ENCODE data around the gene PYGO2.

Gene PYGO2

DNA sequence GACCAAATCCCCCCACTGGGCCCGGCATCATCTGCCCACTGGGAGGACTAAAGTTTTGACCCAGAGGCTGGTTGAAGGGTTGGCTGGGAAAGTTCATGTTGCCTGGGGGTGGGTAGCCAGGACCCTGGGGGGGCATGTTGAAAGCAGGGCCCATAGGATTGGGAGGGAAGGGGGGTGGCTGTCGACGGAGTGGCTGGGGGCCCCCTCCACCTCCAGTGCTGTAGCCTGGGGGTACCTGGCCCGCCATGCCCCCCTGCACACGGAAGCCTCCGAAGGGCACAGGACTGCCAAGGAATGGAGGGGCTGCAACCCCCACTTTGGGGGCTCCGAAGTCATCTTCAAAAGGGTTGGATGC, 2.2 kb downstream of the PYGO2 start:
- no peak for DNase-seq

DNA sequence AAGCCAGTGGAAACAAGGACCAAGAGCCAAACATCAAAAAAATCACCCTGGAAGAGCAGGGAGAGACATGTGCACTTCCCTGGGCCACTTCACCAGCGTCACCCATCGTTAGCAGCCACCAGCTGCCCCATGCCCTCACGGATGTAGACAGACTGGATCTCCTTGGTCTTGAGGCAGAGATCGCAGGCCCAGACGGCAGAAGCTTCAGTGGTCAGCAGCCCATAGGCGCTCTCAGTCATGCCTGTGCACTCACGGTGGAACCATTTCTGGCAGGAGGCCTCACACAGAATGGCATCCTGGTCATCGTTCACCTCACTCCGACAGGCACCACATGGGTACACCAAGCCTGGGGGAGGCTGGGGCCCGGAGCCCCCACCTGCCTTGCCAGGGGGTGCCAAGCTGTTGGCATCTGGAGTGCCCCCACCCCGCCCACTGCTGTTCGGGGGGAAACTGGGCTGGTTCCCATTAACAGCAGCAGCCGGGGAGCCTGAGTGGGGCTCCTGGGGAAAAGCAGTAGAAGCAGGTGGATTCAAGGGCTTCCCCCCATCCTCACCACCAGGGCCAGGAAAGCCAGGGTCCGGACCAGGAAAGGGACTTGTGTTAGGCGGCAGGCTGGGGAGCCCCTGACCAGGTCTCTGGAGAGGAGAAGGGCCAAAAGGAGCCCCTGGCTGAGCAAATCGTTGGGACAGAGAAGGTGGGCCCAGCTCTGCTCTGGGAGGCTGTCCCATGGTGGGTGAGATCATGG, 2.7 kb downstream of the PYGO2 start:
- no peak for DNase-seq

DNA sequence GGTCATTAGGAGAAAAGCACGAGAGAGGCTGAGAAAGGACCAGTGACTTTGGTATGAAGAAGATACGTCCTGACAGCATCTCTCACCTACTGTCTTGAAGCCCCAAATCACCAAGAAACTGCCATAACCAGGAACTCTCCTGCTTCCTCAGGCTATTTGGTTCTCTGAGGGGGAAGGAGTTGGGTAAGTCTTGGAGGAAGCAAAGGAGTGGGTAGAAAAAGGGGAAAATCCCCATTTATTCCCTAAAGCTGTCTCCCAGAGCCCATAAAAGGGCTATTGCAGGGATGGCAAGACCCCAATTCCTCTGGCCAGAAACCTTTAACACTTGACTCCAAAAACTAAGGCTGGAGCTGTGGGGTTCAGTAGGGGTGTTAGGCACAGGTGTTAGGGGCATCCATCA, 3.5 kb downstream of the PYGO2 start:
- no peak for DNase-seq

DNA sequence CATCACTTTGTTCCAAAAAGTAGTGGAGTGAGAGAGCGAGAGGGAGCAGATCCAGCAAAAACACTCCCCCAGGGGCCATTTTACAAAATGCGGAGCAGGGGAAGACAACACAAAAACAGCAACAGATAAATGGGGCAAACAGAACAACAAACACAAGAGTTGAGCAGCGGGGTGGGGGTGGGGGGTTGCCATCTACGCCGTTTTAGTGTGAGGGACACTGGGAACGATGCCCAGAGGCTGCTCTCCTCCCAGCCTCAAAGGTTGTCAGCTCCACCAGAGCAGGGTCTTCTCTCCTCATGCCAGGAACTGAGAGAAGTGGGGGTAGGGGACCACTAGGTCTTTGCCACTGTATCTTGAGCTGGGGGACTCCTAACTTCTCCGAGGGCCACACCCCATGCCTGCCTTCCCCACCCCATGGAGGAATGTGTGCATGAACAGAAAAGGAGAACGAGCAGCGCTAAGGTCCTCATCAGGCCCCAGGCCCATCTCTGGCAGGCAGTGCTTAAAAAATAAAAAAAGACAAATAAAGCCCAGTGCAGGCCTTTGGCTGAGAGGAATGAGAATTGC, 4.4 kb downstream of the PYGO2 start:
- no peak for DNase-seq

GRCh38 chr1:154956544-154956941, 5.0 kb downstream of the PYGO2 start:
- DNase-seq = no peak

DNA sequence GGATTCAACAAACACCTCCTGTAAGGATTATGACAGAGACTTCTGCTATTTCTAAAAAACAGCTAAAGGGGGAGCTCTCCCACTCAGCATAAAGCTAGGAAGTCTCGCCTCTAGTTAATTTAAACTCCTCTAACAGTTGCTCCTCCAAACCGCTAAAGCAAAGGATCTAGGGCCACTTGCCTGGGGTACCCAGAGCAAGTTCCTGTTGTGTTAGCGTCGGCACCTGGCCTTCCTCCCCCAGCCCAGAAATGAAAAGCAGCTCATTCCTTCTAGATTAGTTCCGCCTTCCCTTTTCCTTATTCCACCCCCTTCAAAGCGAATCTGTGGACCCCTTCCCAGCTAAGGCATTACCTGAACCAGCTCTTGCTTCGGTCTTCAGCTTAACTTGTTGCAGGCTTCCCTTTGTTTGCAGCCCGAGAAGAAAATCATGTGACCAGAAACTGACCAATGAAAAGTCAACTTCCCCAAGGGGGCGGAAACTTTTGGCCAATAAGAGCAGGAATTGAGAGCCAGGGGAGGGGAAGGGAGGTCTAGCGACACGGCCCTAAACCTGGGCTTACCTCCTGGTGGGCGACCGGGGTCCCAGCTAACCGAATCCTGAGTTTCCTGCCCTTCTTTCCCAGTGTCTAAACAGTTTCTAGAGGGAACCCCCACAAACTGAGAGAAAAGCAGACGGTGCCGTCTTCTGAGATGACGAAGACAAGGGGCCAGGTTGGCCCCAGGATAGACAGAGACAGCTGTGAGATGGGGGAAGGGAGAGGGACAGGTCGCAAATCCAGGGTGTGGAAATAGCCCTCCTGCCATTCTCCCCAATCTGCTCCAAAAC, 5.7 kb downstream of the PYGO2 start, which contains the start of gene PBXIP1:
Gene PBXIP1 (minus strand): TSS at position 382 of the 826 bp plus-strand sequence. CDS start 2,378 bp downstream, outside the sequence.
- DNase-seq = peak; percentile 93

- DNase-seq = peak; percentile 21
Measured at GRCh38 chr1:154955039-154955717, 6.4 kb downstream of the PYGO2 start.

- no peak for DNase-seq
Measured at GRCh38 chr1:154954541-154954940, 7.0 kb downstream of the PYGO2 start.

- no peak for DNase-seq
Measured at GRCh38 chr1:154953611-154954038, 8.0 kb downstream of the PYGO2 start.

- DNase-seq = no peak
Measured at GRCh38 chr1:154952664-154953063, 8.9 kb downstream of the PYGO2 start.

DNA sequence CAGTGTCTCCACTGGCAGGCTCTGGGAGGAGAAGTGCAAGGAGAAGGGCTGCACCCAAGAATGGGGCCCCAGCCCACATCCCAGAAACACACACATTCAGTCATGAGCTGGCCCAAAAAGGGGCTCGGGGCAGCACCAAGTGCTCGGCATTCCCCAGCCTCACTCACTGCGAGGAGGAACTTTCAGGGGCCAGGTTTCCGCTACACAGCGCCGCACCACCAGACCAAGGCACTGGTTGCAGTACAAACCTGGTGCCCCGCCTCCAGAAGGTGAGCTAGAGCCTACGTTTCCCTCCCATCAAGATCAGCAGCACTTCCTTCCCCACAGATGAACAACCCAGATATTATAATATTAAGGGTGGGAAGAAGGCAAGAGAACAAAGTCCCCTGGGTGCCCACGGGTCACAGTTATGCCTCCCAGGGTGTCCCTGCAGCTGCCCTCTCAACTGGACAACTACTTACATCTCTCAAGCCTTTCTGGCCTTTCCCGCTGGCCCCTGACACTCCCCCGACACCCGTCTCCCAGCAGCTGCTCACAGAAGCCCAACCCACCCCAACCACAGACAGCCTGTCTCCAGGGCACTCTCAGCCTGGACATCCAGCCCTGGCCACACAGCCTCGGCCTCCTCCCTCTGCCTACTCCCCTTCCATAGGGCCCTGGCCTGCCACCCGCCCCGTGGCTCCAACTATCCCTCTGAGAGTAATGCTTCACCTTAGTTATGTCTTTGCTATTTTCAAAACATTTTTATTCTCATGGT, 9.5 kb downstream of the PYGO2 start:
- no peak for DNase-seq

GRCh38 chr1:154948079-154948478, 13.5 kb downstream of the PYGO2 start:
- DNase-seq = no peak

GRCh38 chr1:154945962-154946850, 15.4 kb downstream of the PYGO2 start:
- no peak for DNase-seq

- no peak for DNase-seq
Measured at GRCh38 chr1:154945160-154945961, 16.2 kb downstream of the PYGO2 start.

DNA sequence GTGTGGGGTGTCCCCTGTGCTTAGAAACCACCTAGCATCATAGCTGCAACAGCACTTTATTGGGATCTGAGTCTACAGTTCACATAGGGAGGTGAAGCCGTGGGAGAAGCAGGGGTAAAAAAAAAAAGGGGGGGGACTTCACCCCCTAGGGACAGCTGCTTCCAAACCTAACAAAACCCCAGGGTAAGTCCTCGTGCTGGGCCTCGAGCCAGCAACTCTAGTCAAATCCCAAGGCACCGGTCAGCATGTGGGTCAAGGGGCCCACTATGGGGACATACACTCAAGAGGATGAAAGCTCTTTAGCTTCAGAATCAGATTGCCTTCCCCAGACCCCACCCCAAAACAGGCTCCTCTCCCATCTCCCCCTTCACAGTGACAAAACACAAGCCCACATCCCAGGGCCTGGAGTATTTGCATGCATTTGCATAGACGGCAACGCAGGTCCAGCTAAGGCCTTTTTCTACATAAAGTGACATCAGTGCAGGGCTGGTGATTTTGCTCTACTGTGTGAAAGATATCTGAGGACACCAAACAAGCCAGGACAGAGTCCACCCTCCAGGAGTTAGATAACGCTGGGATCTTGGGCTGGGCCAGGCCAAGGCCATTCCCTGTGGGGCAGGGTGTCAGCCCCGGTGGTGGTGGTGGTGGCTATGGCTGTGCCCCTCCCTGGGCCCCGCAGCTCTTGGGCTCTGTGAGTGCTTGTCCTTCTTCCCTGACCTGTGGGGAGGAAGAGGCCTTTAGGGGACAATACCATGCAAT, 17.0 kb downstream of the PYGO2 start:
- DNase-seq = no peak

- peak; percentile 17 for DNase-seq
Measured at GRCh38 chr1:154943649-154944400, 17.8 kb downstream of the PYGO2 start.

GRCh38 chr1:154941333-154942013, 20.1 kb downstream of the PYGO2 start:
- no peak for DNase-seq

GRCh38 chr1:154940651-154941194, 20.9 kb downstream of the PYGO2 start:
- DNase-seq = no peak
